SK-N-SH (cell line): ENCODE measurements around the gene MREG.

Source experiments
- MAX ChIP-seq: IDR thresholded peaks from 2 replicates; pipeline ENCODE4 v1.4.0; 2012; ENCODE audit warnings: low read depth
- PBX3 ChIP-seq: IDR thresholded peaks from 2 replicates; pipeline ENCODE4; 2012
- TAF1 ChIP-seq: IDR thresholded peaks from 2 replicates; pipeline ENCODE4 v1.6.1; 2012; ENCODE audit warnings: low read depth, mild to moderate bottlenecking, low read length, moderate library complexity, borderline replicate concordance
- TF ChIP-seq, protein P1 (sequence below): fragments of 200-600 bp; sonication (generic); IDR thresholded peaks from 2 replicates; pipeline ENCODE4 v1.6.1; 2017; ENCODE audit warnings: antibody characterized with exemption, mild to moderate bottlenecking, moderate library complexity
- TF ChIP-seq, protein P2 (sequence below): fragments of 150-350 bp; IDR thresholded peaks from 2 replicates; pipeline ENCODE4 v1.6.1; 2017; ENCODE audit warnings: antibody characterized with exemption, low read length, low read depth, borderline replicate concordance

- TF ChIP-seq, protein P1, sequence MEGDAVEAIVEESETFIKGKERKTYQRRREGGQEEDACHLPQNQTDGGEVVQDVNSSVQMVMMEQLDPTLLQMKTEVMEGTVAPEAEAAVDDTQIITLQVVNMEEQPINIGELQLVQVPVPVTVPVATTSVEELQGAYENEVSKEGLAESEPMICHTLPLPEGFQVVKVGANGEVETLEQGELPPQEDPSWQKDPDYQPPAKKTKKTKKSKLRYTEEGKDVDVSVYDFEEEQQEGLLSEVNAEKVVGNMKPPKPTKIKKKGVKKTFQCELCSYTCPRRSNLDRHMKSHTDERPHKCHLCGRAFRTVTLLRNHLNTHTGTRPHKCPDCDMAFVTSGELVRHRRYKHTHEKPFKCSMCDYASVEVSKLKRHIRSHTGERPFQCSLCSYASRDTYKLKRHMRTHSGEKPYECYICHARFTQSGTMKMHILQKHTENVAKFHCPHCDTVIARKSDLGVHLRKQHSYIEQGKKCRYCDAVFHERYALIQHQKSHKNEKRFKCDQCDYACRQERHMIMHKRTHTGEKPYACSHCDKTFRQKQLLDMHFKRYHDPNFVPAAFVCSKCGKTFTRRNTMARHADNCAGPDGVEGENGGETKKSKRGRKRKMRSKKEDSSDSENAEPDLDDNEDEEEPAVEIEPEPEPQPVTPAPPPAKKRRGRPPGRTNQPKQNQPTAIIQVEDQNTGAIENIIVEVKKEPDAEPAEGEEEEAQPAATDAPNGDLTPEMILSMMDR = no peak
- TF ChIP-seq MAX = no peak
- TF ChIP-seq PBX3 = no peak
- TF ChIP-seq TAF1 = no peak
- TF ChIP-seq, protein P2, sequence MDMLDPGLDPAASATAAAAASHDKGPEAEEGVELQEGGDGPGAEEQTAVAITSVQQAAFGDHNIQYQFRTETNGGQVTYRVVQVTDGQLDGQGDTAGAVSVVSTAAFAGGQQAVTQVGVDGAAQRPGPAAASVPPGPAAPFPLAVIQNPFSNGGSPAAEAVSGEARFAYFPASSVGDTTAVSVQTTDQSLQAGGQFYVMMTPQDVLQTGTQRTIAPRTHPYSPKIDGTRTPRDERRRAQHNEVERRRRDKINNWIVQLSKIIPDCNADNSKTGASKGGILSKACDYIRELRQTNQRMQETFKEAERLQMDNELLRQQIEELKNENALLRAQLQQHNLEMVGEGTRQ = no peak
Measured at GRCh38 chr2:216055680-216056079, 42.3 kb upstream of the MREG start.
